ENCODE results near the gene LRPAP1.

LRPAP1 gene

DNA sequence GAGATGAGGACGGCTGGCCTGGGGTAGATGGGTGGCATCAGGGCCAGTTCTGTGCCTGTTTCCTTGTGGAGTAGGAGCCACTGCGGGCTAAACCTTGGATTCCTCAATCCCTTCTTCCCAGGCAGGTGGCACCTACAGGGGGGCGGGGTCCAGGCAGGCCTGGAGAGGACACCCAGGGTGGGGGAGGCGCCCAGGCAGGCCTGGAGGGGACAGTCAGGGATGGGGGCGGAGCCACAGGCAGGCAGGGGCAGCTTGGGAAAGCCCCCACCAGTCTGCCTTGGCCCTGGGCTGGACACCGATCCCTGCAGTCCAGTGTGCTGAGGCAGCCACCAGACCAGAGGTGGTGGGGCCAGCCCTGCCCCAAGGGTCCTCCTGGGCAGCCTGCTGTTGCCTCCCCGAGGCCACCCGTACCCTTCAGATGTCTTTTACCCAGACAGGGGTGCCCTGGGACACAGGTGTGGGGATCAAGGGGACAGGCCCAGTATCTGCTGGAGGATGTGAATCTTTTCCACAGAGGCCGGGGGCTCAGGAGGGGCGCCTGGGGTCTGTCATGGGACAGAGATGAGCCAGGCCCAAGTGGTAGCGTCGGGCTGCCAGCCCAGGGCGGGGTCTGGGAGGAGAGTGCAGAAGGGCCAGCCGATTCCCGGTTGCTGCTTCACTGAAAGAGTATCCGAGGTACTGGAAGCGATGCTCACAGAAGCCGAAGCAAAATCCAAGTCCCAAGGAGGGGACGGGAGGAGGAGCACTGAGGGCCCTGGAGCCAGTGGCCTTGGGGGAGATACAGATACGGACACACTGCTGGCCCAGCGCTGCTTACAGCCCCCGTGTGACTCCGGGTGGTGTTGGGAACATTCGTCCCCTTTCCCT lies 34.5 kb downstream of the LRPAP1 start:
- TF ChIP-seq CTCF (IDR thresholded peaks at IDR 0.05; ENCODE audit: low read length, missing control alignments) = no peak
- H3K4me3 ChIP-seq (replicated peaks; ENCODE audit: low read depth, low read length) = no peak overlapping the region
- no peak for DNase-seq (ENCODE audit: low read depth)

GRCh38 chr4:3497095-3497494 lies 35.1 kb downstream of the LRPAP1 start:
- no peak overlapping the region for H3K4me3 ChIP-seq (replicated peaks; ENCODE audit: low read depth, low read length)
- DNase-seq (ENCODE audit: low read depth) = no peak
- no peak for TF ChIP-seq CTCF (IDR thresholded peaks at IDR 0.05; ENCODE audit: low read length, missing control alignments)

- no peak for DNase-seq (ENCODE audit: low read depth)
- no peak for TF ChIP-seq CTCF (IDR thresholded peaks at IDR 0.05; ENCODE audit: low read length, missing control alignments)
These were observed 36.2 kb downstream of the LRPAP1 start for GRCh38 chr4:3496021-3496420.

DNA sequence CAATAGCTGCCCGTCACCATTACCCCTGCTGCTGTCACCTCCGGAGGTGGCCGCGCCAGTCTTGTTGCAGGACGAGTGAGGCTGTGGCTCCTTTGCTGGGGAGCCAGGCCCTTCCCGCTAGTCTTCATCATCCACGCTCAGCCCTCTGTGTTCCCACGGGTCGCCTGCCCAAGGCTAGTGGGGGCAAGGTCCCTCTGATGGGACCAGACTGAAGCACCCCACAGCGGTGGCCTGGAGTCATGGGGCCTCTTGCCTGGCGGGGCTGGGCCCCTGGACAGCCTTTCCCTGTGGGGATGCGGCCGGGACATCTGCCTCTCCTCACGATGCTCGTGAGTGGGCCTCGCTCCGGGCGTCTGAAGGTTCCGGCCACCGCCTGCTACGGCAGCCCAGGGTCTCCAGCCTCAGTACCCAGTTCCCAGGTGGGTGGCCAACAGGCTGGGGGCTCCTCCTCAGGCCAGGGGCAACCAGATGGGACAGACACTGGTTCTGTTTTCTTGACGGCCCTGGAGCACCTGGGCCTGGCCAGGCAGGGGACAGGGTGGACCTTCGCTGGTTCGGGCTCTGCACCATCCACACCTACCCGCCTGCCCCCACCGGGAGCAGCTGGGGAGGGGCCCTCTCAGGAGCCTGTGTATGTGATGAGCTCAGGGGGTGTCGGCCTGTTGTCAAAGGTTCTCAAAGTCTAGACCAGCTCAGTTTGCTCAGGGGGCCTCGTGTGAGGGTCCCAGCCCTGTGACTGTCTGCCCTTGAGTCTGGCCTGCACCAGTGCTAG lies 36.8 kb downstream of the LRPAP1 start:
- no peak for TF ChIP-seq CTCF (IDR thresholded peaks at IDR 0.05; ENCODE audit: low read length, missing control alignments)
- DNase-seq (ENCODE audit: low read depth) = no peak
- no peak overlapping the region for H3K4me3 ChIP-seq (replicated peaks; ENCODE audit: low read depth, low read length)

More at GRCh38 chr4:3496021-3496420, 36.2 kb downstream of the LRPAP1 start:
- H3K4me3 ChIP-seq (replicated peaks; ENCODE audit: low read depth, low read length) = no peak overlapping the region

GRCh38 chr4:3494462-3494871 lies 37.8 kb downstream of the LRPAP1 start:
- no peak overlapping the region for H3K4me3 ChIP-seq (replicated peaks; ENCODE audit: low read depth, low read length)
- no peak for DNase-seq (ENCODE audit: low read depth)
- no peak for TF ChIP-seq CTCF (IDR thresholded peaks at IDR 0.05; ENCODE audit: low read length, missing control alignments)

GRCh38 chr4:3493720-3494461 lies 38.3 kb downstream of the LRPAP1 start:
- H3K4me3 ChIP-seq (replicated peaks; ENCODE audit: low read depth, low read length) = no peak overlapping the region
- no peak for TF ChIP-seq CTCF (IDR thresholded peaks at IDR 0.05; ENCODE audit: low read length, missing control alignments)
- no peak for DNase-seq (ENCODE audit: low read depth)
